PC-9 (cell line): ENCODE results near the gene MMD2. TPM values are rescaled to one million over a fixed set of nuclear protein-coding genes. Genes with fewer than 3 reads are reported as not detected.

ENCODE experiments used
- BruUV-seq: library from RNA; stranded (reverse); fragments of 400-500 nt; replicated peaks from 2 replicates; lab custom pipeline; 2021; lab: Mats Ljungman, UMichigan
- CTCF ChIA-PET: fragments of 300-600 bp; sonication (Branson Sonifier 250); formaldehyde crosslinking; loops from one replicate; lab custom pipeline; 2022; ENCODE audit warnings: antibody characterized with exemption; lab: Charles Lee
- POLR2A ChIA-PET: fragments of 300-600 bp; sonication (Branson Sonifier 250); formaldehyde crosslinking; loops from one replicate; lab custom pipeline; 2022; ENCODE audit warnings: antibody characterized with exemption; ENCODE audit not compliant: unreplicated experiment; lab: Charles Lee
- DNase-seq, 2 experiments: peaks; one replicate each; pipeline versions ENCODE4 v3.0.0 to v3.0.0-alpha.2; 2015 to 2022; ENCODE audit warnings: mixed read lengths in 1 of 2
- H2AFZ ChIP-seq: fragments of 200-600 bp; sonication (generic); 2 replicates; pipeline ENCODE4 v1.8.1; 2017; ENCODE audit warnings: antibody characterized with exemption
- H3F3A ChIP-seq: fragments of 200-600 bp; sonication (generic); 2 replicates; pipeline ENCODE4 v1.8.1; 2017; ENCODE audit warnings: antibody characterized with exemption, mild to moderate bottlenecking, low read depth; ENCODE audit not compliant: insufficient read depth
- H3K27ac ChIP-seq: fragments of 200-600 bp; sonication (generic); 2 replicates; pipeline ENCODE4 v1.6.1; 2016; ENCODE audit warnings: mixed run types
- H3K27me3 ChIP-seq: fragments of 200-600 bp; sonication (generic); 2 replicates; pipeline ENCODE4 v1.6.1; 2016; ENCODE audit warnings: low read depth, mixed run types; ENCODE audit not compliant: insufficient read depth
- H3K36me3 ChIP-seq: fragments of 200-600 bp; sonication (generic); 2 replicates; pipeline ENCODE4 v1.6.1; 2016; ENCODE audit warnings: low read depth, mixed run types
- H3K4me1 ChIP-seq: fragments of 200-600 bp; sonication (generic); replicated peaks from 2 replicates; pipeline ENCODE4 v1.6.1; 2016; ENCODE audit warnings: mixed run types; ENCODE audit not compliant: insufficient read depth
- H3K4me2 ChIP-seq: fragments of 200-600 bp; sonication (generic); 2 replicates; pipeline ENCODE4 v1.6.1; 2017; ENCODE audit warnings: mixed run types
- H3K4me3 ChIP-seq: fragments of 200-600 bp; sonication (generic); 2 replicates; pipeline ENCODE4 v1.6.1; 2016; ENCODE audit warnings: mixed run types
- H3K79me2 ChIP-seq: fragments of 200-600 bp; sonication (generic); 2 replicates; pipeline ENCODE4 v1.6.1; 2017; ENCODE audit warnings: low read depth, mixed run types
- H3K9me2 ChIP-seq: fragments of 200-600 bp; sonication (generic); 2 replicates; pipeline ENCODE4 v1.8.1; 2017; ENCODE audit warnings: mild to moderate bottlenecking; ENCODE audit not compliant: insufficient read depth
- H3K9me3 ChIP-seq: fragments of 200-600 bp; sonication (generic); 2 replicates; pipeline ENCODE4 v1.8.1; 2016; ENCODE audit warnings: low read depth; ENCODE audit not compliant: insufficient read depth
- H4K20me1 ChIP-seq: fragments of 200-600 bp; sonication (generic); 2 replicates; pipeline ENCODE4 v1.8.1; 2017; ENCODE audit not compliant: insufficient read depth
- EZH2 ChIP-seq: fragments of 200-600 bp; sonication (generic); IDR thresholded peaks from 2 replicates; pipeline ENCODE4 v1.8.0; 2017; ENCODE audit warnings: antibody characterized with exemption, low read depth
- intact Hi-C: fragments of 100-400 bp; cut with micrococcal nuclease; formaldehyde crosslinking; loops from one replicate; pipeline ENCODE4 v1.10.0; 2022; ENCODE audit not compliant: unreplicated experiment
- total RNA-seq: library from RNA; stranded (reverse); gene quantifications from 2 replicates; pipeline ENCODE4 v1.2.3, GENCODE V29; 2021
- TF ChIP-seq, protein P1 (sequence below): fragments of 200-600 bp; sonication (generic); conservative IDR thresholded peaks from 2 replicates; pipeline ENCODE4 v1.6.1; 2017; ENCODE audit warnings: mixed run types, antibody characterized with exemption, mild to moderate bottlenecking, moderate library complexity

MMD2 gene
- total RNA-seq, 1 experiment from 2014 or later = not detected

GRCh38 chr7:4871056-4871680 is 87.8 kb downstream of the MMD2 start:
- Histone ChIP-seq H3K4me2 (no peak overlapping the region), H3K27me3 (peaks cover 94% of the 10 kb centered on the region), H3K9me2 (no peaks in the 10 kb centered on the region), H3F3A (no peaks in the 10 kb centered on the region), H4K20me1 (no peaks in the 10 kb centered on the region), H3K79me2 (no peaks in the 10 kb centered on the region), H3K4me1 (no peaks in the 10 kb centered on the region), H3K4me3 (no peak overlapping the region), H3K36me3 (no peaks in the 10 kb centered on the region), H3K27ac (no peak overlapping the region), H2AFZ (no peak overlapping the region), H3K9me3 (no peaks in the 10 kb centered on the region; the same call in 1 of the 2 replicates)
- intact Hi-C loops = no loop called here
- POLR2A ChIA-PET = no interaction called here
- TF ChIP-seq, protein P1, sequence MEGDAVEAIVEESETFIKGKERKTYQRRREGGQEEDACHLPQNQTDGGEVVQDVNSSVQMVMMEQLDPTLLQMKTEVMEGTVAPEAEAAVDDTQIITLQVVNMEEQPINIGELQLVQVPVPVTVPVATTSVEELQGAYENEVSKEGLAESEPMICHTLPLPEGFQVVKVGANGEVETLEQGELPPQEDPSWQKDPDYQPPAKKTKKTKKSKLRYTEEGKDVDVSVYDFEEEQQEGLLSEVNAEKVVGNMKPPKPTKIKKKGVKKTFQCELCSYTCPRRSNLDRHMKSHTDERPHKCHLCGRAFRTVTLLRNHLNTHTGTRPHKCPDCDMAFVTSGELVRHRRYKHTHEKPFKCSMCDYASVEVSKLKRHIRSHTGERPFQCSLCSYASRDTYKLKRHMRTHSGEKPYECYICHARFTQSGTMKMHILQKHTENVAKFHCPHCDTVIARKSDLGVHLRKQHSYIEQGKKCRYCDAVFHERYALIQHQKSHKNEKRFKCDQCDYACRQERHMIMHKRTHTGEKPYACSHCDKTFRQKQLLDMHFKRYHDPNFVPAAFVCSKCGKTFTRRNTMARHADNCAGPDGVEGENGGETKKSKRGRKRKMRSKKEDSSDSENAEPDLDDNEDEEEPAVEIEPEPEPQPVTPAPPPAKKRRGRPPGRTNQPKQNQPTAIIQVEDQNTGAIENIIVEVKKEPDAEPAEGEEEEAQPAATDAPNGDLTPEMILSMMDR = no peak
- no peak for TF ChIP-seq EZH2
- no peak for DNase-seq
- no TSS peak for BruUV-seq
- CTCF ChIA-PET = no interaction called here

GRCh38 chr7:4868493-4868892 is 90.5 kb downstream of the MMD2 start:
- H3K9me3 ChIP-seq = peaks cover 2% of the 10 kb centered on the region; the same call in 1 of the 2 replicates
- peaks cover 97% of the 10 kb centered on the region for H3K27me3 ChIP-seq
- intact Hi-C loops = no loop called here
- no peaks in the 10 kb centered on the region for H3K36me3 ChIP-seq
- H3K79me2 ChIP-seq = no peaks in the 10 kb centered on the region
- DNase-seq = no peak
- no peak overlapping the region for H3K27ac ChIP-seq
- H4K20me1 ChIP-seq = no peaks in the 10 kb centered on the region
- no peaks in the 10 kb centered on the region for H3K9me2 ChIP-seq
- no peak for TF ChIP-seq EZH2
- TF ChIP-seq, protein P1 = no peak
- no peaks in the 10 kb centered on the region for H3K4me1 ChIP-seq
- H3F3A ChIP-seq = no peaks in the 10 kb centered on the region
- BruUV-seq = no TSS peak
- POLR2A ChIA-PET = no interaction called here
- H3K4me3 ChIP-seq = no peak overlapping the region
- H2AFZ ChIP-seq = no peak overlapping the region
- CTCF ChIA-PET = no interaction called here
- H3K4me2 ChIP-seq = no peak overlapping the region

DNA sequence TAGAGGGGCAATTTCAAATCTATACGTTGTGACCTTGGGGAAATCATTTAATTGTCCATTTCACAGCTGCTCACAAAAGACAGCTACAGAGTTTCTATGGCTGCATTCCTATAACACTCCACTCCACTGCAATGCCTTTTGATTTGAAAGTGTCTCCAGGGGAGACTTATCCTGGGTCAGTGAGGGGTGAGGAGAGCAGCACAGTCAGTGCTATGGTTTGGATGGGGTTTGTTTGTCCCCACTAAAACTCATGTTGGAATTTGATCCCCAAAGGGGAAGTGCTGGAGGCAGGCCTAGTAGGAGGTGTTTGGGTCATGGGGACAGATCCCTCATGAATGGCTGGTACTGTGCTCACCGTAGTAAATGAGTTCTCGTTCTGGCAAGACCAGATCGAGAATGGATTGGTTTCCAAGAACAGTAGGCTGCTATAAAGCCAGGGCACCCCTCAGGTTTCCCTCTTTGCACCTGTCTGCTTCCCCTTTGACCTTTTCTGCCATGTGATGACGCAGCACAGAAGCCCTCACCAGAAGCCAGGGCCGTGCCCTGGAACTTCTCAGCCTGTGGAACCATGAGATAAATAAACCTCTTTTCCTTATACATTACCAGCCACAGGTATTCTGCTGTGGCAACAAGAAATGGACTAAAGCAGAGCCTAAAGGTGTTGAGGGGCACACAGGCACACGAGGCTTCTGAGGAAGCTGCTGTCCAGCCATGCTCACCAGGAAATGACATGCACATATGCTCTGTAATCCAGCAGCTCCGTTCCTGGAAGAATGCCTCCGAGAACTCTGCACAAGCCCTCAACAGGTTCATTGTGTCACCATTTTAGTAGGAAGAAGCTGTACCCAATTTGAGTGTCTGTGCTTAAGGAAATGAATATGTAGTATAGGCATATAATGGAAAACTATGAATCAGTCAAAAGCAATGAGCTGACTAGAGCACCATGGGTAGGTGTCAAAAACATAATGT is 92.2 kb downstream of the MMD2 start:
- Histone ChIP-seq H4K20me1 (no peaks in the 10 kb centered on the region), H3K9me3 (peaks cover 8% of the 10 kb centered on the region; the same call in 1 of the 2 replicates), H3K27me3 (peaks cover 95% of the 10 kb centered on the region), H3K4me1 (no peaks in the 10 kb centered on the region), H3K79me2 (no peaks in the 10 kb centered on the region), H3K9me2 (no peaks in the 10 kb centered on the region), H3K4me2 (no peak overlapping the region), H2AFZ (no peak overlapping the region), H3K36me3 (no peaks in the 10 kb centered on the region), H3K4me3 (no peak overlapping the region), H3F3A (no peaks in the 10 kb centered on the region), H3K27ac (no peak overlapping the region)
- ChIA-PET CTCF (no interaction called here), POLR2A (no interaction called here)
- no TSS peak for BruUV-seq
- no peak for DNase-seq
- intact Hi-C loops = no loop called here
- TF ChIP-seq EZH2 = no peak
- TF ChIP-seq, protein P1 = no peak
